ENCODE measurements around the gene RECK.
A peak's percentile ranks its signal among the peaks of the same experiment; 100 is the strongest.
"Not testable (repeated sequence)": the region's sequence is repeated elsewhere in the genome, so short reads cannot be mapped to it uniquely, and the experiment has no call there.

Gene RECK

GRCh38 chr9:36036780-36037548, at the start of gene RECK:
TSS of gene RECK (plus strand) at chr9:36036913. CDS start at chr9:36036999, 86 bp downstream.
- no peaks in the 10 kb centered on the region for H3K9me3 ChIP-seq
- H3K36me3 ChIP-seq: no peaks in the 10 kb centered on the region
- H3K27ac ChIP-seq: no peak within 1 kb of the TSS
- H3K4me3 ChIP-seq (ENCODE audit: low read depth in 1 of 2, low read length in 1 of 2): peak within 1 kb of the TSS; percentile 54 to 81
- H3K27me3 ChIP-seq: peaks cover 63% of the 10 kb centered on the region
- TF ChIP-seq, protein P1, sequence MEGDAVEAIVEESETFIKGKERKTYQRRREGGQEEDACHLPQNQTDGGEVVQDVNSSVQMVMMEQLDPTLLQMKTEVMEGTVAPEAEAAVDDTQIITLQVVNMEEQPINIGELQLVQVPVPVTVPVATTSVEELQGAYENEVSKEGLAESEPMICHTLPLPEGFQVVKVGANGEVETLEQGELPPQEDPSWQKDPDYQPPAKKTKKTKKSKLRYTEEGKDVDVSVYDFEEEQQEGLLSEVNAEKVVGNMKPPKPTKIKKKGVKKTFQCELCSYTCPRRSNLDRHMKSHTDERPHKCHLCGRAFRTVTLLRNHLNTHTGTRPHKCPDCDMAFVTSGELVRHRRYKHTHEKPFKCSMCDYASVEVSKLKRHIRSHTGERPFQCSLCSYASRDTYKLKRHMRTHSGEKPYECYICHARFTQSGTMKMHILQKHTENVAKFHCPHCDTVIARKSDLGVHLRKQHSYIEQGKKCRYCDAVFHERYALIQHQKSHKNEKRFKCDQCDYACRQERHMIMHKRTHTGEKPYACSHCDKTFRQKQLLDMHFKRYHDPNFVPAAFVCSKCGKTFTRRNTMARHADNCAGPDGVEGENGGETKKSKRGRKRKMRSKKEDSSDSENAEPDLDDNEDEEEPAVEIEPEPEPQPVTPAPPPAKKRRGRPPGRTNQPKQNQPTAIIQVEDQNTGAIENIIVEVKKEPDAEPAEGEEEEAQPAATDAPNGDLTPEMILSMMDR (IDR thresholded peaks at IDR 0.05): no peak
- H3K4me1 ChIP-seq (ENCODE audit: control insufficient read depth in 1 of 2, insufficient read depth in 1 of 2, low read depth in 1 of 2, low read length in 1 of 2): peaks cover 7 to 15% of the 10 kb centered on the region in 2 experiments

GRCh38 chr9:35990155-35990554, 46.6 kb upstream of the RECK start:
- Histone ChIP-seq H3K9me3 (no peaks in the 10 kb centered on the region), H3K27me3 (peaks cover 19% of the 10 kb centered on the region), H3K4me1 (ENCODE audit: control insufficient read depth in 1 of 2, insufficient read depth in 1 of 2, low read depth in 1 of 2, low read length in 1 of 2) (no peaks in the 10 kb centered on the region), H3K27ac (no peak overlapping the region), H3K36me3 (no peaks in the 10 kb centered on the region), H3K4me3 (ENCODE audit: low read depth in 1 of 2, low read length in 1 of 2) (no peak overlapping the region)
- TF ChIP-seq, protein P1 (IDR thresholded peaks at IDR 0.05): no peak

DNA sequence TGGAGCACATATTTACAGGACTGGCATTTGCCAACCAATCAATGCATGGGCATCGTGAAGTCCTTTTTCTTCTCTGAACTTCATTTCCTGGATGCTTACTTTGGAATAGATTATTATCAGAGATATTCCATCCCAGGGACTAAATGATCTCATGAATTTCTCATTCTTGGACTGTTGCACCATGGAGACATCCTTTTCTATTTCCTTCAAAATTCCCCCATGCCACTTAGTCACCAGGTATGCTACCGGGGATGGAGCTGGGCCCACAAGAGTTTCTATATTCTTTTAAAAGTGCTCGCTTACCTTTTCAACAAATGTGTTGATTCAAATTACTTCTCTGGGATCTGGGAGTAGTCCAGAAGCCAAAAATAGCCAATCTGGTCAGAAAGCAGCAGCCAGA, 43.6 kb upstream of the RECK start:
- H3K36me3 ChIP-seq; H3K4me3 ChIP-seq (ENCODE audit: low read depth in 1 of 2, low read length in 1 of 2); H3K4me1 ChIP-seq (ENCODE audit: control insufficient read depth in 1 of 2, insufficient read depth in 1 of 2, low read depth in 1 of 2, low read length in 1 of 2); H3K27ac ChIP-seq; H3K9me3 ChIP-seq: not testable (repeated sequence)
- H3K27me3 ChIP-seq: peaks cover 15% of the 10 kb centered on the region

- no peaks in the 10 kb centered on the region for H3K4me1 ChIP-seq (ENCODE audit: control insufficient read depth in 1 of 2, insufficient read depth in 1 of 2, low read depth in 1 of 2, low read length in 1 of 2)
- H3K9me3 ChIP-seq: peaks cover 7% of the 10 kb centered on the region
- H3K27me3 ChIP-seq: peaks cover 10% of the 10 kb centered on the region
- H3K27ac ChIP-seq: no peak overlapping the region
- TF ChIP-seq, protein P1 (IDR thresholded peaks at IDR 0.05): no peak
- no peak overlapping the region for H3K4me3 ChIP-seq (ENCODE audit: low read depth in 1 of 2, low read length in 1 of 2)
- no peaks in the 10 kb centered on the region for H3K36me3 ChIP-seq
Observed at GRCh38 chr9:35993976-35994720, 42.6 kb upstream of the RECK start.

DNA sequence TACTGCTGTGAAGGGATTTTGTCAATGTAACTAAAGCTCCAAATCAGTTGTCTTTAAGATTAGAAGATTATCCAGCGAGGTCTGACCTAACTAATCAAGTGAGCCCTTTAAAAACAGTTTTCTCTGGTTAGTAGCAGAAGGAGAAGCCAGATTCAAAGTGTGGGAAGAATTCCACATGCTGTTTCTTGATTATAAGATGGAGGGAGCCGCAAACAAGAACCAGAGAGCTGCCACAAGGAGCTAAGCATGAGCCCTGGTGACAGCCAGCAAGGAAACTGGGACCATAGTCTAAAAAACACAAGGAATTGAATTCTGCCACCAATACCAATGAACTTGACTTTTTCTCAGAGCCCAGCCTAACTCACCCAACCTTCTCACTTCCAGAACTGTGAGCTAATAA, 41.8 kb upstream of the RECK start:
- peaks cover 10% of the 10 kb centered on the region for H3K27me3 ChIP-seq
- no peaks in the 10 kb centered on the region for H3K36me3 ChIP-seq
- TF ChIP-seq, protein P1 (IDR thresholded peaks at IDR 0.05): no peak
- H3K4me3 ChIP-seq (ENCODE audit: low read depth in 1 of 2, low read length in 1 of 2): no peak overlapping the region
- H3K27ac ChIP-seq: no peak overlapping the region
- peaks cover 7% of the 10 kb centered on the region for H3K9me3 ChIP-seq
- H3K4me1 ChIP-seq (ENCODE audit: control insufficient read depth in 1 of 2, insufficient read depth in 1 of 2, low read depth in 1 of 2, low read length in 1 of 2): no peaks in the 10 kb centered on the region

Data from neutrophil (primary cell).